Psoas muscle (tissue), 8 donors: ENCODE measurements around the gene OPA3. TPM values are rescaled to one million over a fixed set of nuclear protein-coding genes. Genes with fewer than 3 reads are reported as not detected.
"Not testable (repeated sequence)": the region's sequence is repeated elsewhere in the genome, so short reads cannot be mapped to it uniquely, and the experiment has no call there.

Experiments
- ATAC-seq, 4 donors: fragments of 200-7000 bp; cut with Tn5 transposase; one replicate each; pipeline ENCODE4 v1.9.1; 2020; ENCODE audit warnings: moderate library complexity in 3 of 4, mild to moderate bottlenecking in 2 of 4
- DNase-seq, 2 donors: peaks; one replicate each; pipeline ENCODE4 v3.0.0-alpha.2; 2020
- H3K27ac ChIP-seq: fragments of 200-600 bp; one replicate; pipeline ENCODE4 v1.8.0; 2022
- H3K27me3 ChIP-seq, 3 donors: fragments of 200-600 bp in 1 of 3; one replicate each; pipeline versions ENCODE4 v1.6.1 to v1.8.0; 2013 to 2022; ENCODE audit warnings: low read length in 2 of 3, mild to moderate bottlenecking in 2 of 3, moderate library complexity in 1 of 3; ENCODE audit not compliant: insufficient read depth in 3 of 3
- H3K36me3 ChIP-seq, 2 donors: fragments of 200-600 bp in 1 of 2; one replicate each; pipeline versions ENCODE4 v1.6.1 to v1.8.0; 2013 to 2022; ENCODE audit warnings: low read depth in 1 of 2, mild to moderate bottlenecking in 1 of 2, moderate library complexity in 1 of 2; ENCODE audit not compliant: insufficient read depth in 1 of 2
- H3K4me1 ChIP-seq: fragments of 200-600 bp; one replicate; pipeline ENCODE4 v1.8.0; 2022
- H3K4me3 ChIP-seq: fragments of 200-600 bp; one replicate; pipeline ENCODE4 v1.8.0; 2022; ENCODE audit warnings: mild to moderate bottlenecking
- H3K9me3 ChIP-seq: fragments of 200-600 bp; one replicate; pipeline ENCODE4 v1.8.0; 2022
- WGBS, 3 donors: extraction: QIAGEN DNeasy Blood & Tissue Kit; methylation state at CpG; one replicate each; pipeline versions ENCODE4 v1.1.6 to v1.1.7; 2013; 5-methylcytosine and 5-hydroxymethylcytosine counted together
- intact Hi-C, 2 donors: fragments of 100-400 bp; cut with DNase I; formaldehyde crosslinking; loops; one replicate each; pipeline versions ENCODE4 v1.11.0 to v1.14.2; 2022
- polyA plus RNA-seq, 3 donors: library from polyadenylated mRNA; stranded (reverse); fragments of 200-250 nt; gene quantifications; one replicate each; pipeline ENCODE4 v1.2.3, GENCODE V29; 2013
- total RNA-seq, 4 donors: library from RNA; stranded (reverse); fragmentation: NEBNext Ultra II Directional in 2 of 4; extraction: Animal tissue kit (Norgen Biotek cat#: 25700) in 2 of 4; gene quantifications; one replicate each; pipeline versions ENCODE4 v1.2.1 to v1.2.4, GENCODE V29; 2021 to 2023
- TF ChIP-seq, protein P1 (sequence below): fragments of 200-600 bp; IDR thresholded peaks from one replicate; pipeline ENCODE4 v1.8.0; 2022; ENCODE audit warnings: antibody characterized with exemption
- donor health status: healthy with polysubstance abuse.
- donor health status: DM: no; HTN: no; CAD: no; lungs with moderate emphysema.
- donor health status: Bipolar disorder and iron deficiency.
- donor health status: healthy.
- donor health status: DM: yes; HTN: yes; CAD: no.
- donor health status: DM: no; HTN: no; CAD: no.
- donor health status: DM: no; HTN: no; CAD: no.
- donor health status: DM: yes; HTN: yes; CAD: no.

OPA3 gene
- total and polyA plus RNA-seq, 7 donors, result 9.1 to 27.6 (median 15.8) TPM

DNA sequence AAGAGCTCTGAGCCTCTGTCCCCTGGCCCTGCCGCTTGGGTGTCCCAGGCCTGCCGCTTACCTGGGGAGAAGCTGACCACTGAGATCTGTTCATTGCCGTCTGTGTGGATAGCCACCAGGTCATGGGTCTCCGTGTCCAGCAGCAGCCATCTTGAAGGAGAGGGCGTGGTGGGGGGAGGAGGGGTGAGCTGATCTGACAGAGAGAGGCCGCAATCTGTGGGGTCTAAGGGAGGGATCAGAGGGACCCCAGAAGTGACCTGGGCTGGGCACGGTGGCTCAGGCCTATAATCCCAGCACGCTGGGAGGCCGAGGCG, 32.1 kb upstream of the OPA3 start:
- intact Hi-C loops, result no loop called here
- no peak for ATAC-seq
- H3K4me1 ChIP-seq, result peaks cover 3% of the 10 kb centered on the region
- no peak for DNase-seq
- no peaks in the 10 kb centered on the region for H3K27me3 ChIP-seq
- no peak overlapping the region for H3K4me3 ChIP-seq
- 85 to 91% (median 88%) methylated on average over 10 of the region's 10 CpGs for WGBS, 3 donors
- no peak overlapping the region for H3K27ac ChIP-seq
- H3K9me3 ChIP-seq, result no peaks in the 10 kb centered on the region
- TF ChIP-seq, protein P1, sequence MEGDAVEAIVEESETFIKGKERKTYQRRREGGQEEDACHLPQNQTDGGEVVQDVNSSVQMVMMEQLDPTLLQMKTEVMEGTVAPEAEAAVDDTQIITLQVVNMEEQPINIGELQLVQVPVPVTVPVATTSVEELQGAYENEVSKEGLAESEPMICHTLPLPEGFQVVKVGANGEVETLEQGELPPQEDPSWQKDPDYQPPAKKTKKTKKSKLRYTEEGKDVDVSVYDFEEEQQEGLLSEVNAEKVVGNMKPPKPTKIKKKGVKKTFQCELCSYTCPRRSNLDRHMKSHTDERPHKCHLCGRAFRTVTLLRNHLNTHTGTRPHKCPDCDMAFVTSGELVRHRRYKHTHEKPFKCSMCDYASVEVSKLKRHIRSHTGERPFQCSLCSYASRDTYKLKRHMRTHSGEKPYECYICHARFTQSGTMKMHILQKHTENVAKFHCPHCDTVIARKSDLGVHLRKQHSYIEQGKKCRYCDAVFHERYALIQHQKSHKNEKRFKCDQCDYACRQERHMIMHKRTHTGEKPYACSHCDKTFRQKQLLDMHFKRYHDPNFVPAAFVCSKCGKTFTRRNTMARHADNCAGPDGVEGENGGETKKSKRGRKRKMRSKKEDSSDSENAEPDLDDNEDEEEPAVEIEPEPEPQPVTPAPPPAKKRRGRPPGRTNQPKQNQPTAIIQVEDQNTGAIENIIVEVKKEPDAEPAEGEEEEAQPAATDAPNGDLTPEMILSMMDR, result no peak
- H3K36me3 ChIP-seq, result peaks cover 0 to 53% of the 10 kb centered on the region in 2 donors

DNA sequence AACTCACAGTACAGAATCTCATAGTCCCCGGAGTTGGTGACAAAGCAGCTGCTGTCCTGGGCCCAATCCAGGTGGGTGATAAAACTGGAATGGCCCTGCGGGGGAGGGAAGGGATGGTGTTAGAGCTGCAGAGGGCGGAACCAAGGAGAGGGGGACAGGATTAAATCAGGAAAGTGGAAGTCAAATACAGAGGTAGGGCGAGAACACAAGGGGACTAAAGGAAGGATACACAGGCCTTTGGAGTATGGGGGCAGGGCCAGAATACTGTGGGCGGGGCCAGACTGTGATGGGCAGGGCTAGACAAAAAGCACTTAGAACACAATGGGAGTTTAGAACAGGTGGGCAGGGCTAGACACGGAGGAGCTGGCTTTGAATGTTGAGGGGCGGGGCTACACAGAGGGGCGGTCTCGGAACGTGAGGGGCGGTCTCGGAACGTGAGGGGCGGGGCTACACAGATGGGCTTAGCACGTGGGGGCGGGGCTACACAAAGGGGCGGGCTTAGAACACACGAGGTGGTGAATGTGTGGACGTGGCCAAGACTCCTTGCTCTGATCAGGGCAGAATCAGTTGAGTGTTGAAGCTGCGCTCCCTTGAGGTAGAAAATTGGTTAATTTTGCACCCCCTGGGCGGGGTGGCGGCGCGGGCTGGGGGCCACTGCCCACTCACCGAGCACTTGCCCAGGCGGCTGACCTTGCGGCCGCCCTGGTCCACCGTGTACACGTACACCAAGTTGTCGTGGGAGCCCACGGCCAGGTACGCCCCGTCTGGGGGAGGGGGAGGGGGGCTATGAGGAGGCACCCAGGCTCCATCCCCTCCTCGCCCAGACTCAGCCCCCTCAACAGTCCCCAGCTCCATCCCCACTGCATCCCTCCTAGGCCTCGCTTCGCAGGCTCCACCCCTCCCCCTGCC, 31.4 kb upstream of the OPA3 start:
- H3K27me3 ChIP-seq, result no peaks in the 10 kb centered on the region
- TF ChIP-seq, protein P1, result no peak
- H3K36me3 ChIP-seq, result peaks cover 0 to 59% of the 10 kb centered on the region in 2 donors
- peak overlapping the region; percentile 46 for H3K27ac ChIP-seq
- H3K9me3 ChIP-seq, result no peaks in the 10 kb centered on the region
- peak; percentile 82 to 91 for DNase-seq
- ATAC-seq, result peak; percentile 88 to 97 (median 94)
- WGBS, 3 donors, result 37 to 42% (median 40%) methylated on average over 29 to 37 of the region's 37 CpGs
- H3K4me1 ChIP-seq, result peaks cover 3% of the 10 kb centered on the region
- peak overlapping the region; percentile 34 for H3K4me3 ChIP-seq
- intact Hi-C loops, result loop anchor here in 1 of 2 donors (2.0 kb wide), 1 partner anchor 13 kb away; no protein-coding TSS in a partner anchor

- H3K27ac ChIP-seq, H3K4me3 ChIP-seq, H3K4me1 ChIP-seq, H3K9me3 ChIP-seq, H3K27me3 ChIP-seq, ATAC-seq, DNase-seq: not testable (repeated sequence)
- WGBS, 3 donors, result 89 to 95% (median 91%) methylated on average over 9 of the region's 9 CpGs
- H3K36me3 ChIP-seq, result peaks cover 0 to 65% of the 10 kb centered on the region in 2 donors
- intact Hi-C loops, result loop anchor here in 1 of 2 donors (2.0 kb wide), 1 partner anchor 14 kb away; no protein-coding TSS in a partner anchor
Measured at GRCh38 chr19:45615056-45615455, 30.5 kb upstream of the OPA3 start.

GRCh38 chr19:45613926-45614725, 29.5 kb upstream of the OPA3 start:
- Histone ChIP-seq H3K27ac (peak overlapping the region; percentile 39), H3K4me3 (no peak overlapping the region), H3K36me3 (peaks cover 0 to 56% of the 10 kb centered on the region in 2 donors), H3K9me3 (no peaks in the 10 kb centered on the region), H3K4me1 (peaks cover 3% of the 10 kb centered on the region), H3K27me3 (no peaks in the 10 kb centered on the region)
- 74 to 77% (median 75%) methylated on average over 10 of the region's 10 CpGs for WGBS, 3 donors
- intact Hi-C loops, result loop anchor here in 1 of 2 donors (2.0 kb wide), 1 partner anchor 15 kb away; no protein-coding TSS in a partner anchor
- ATAC-seq (peak in 2 of 4 donors; percentile 21 to 46), DNase-seq (no peak)
- TF ChIP-seq, protein P1, result no peak

DNA sequence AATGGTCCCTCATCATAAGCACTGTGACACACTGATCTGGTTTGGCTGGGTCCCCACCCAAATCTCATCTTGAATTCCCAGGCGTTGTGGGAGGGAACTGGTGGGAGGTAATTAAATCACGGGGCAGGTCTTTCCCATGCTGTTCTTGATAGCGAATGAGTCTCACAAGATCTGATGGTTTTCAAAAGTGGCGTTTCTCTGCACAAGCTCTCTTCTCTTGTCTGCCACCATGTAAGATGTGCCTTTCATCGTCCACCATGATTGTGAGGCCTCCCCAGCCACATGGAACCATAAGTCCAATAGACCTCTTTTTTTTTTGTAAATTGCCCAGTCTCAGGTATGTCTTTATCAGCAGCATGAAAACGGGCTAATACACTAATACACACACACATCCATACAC, 24.3 kb upstream of the OPA3 start:
- intact Hi-C loops, result loop anchor here in 1 of 2 donors (2.0 kb wide), 1 partner anchor 34 kb away; no protein-coding TSS in a partner anchor
- no peaks in the 10 kb centered on the region for H3K9me3 ChIP-seq
- H3K4me3 ChIP-seq, result no peak overlapping the region
- peaks cover 0 to 31% of the 10 kb centered on the region in 2 donors for H3K36me3 ChIP-seq
- no peak overlapping the region for H3K27ac ChIP-seq
- H3K4me1 ChIP-seq, result no peaks in the 10 kb centered on the region
- WGBS, 3 donors, result 91 to 94% (median 93%) methylated on average over 6 of the region's 6 CpGs
- peaks cover 0 to 3% (median 1%) of the 10 kb centered on the region in 3 donors for H3K27me3 ChIP-seq
- DNase-seq, result no peak
- TF ChIP-seq, protein P1, result no peak
- ATAC-seq, result no peak
